Peyer's patch (tissue), 4 donors: ENCODE results near the gene MYO15B.

Experiments used
- CTCF ChIP-seq, 6 experiments: fragments of 450-650 bp in 4 of 6; fragments of 200-600 bp in 2 of 6; sonication (generic) in 1 of 6; IDR thresholded peaks; one replicate each; pipeline ENCODE4 v1.5.1; 2017 to 2019; ENCODE audit warnings: antibody characterized with exemption in 6 of 6, mild to moderate bottlenecking in 3 of 6, moderate library complexity in 1 of 6
- POLR2A ChIP-seq, 2 donors: fragments of 450-650 bp; IDR thresholded peaks; one replicate each; pipeline ENCODE4 v1.5.1; 2017; ENCODE audit warnings: antibody characterized with exemption in 2 of 2, mild to moderate bottlenecking in 2 of 2, moderate library complexity in 2 of 2

GRCh38 chr17:75645501-75645888, 57.9 kb downstream of the MYO15B start:
- TF ChIP-seq POLR2A (IDR thresholded peaks at IDR 0.05), result no peak
- no peak for TF ChIP-seq CTCF (IDR thresholded peaks at IDR 0.05)
